Measurements from ENCODE around the gene KMT5B.

Gene KMT5B

GRCh38 chr11:68221406-68221805 is 8.3 kb upstream of the KMT5B start:
- H3K27ac ChIP-seq: peak overlapping the region in 1 of 21 experiments; percentile 22
- no peak overlapping the region for H3K4me3 ChIP-seq

DNA sequence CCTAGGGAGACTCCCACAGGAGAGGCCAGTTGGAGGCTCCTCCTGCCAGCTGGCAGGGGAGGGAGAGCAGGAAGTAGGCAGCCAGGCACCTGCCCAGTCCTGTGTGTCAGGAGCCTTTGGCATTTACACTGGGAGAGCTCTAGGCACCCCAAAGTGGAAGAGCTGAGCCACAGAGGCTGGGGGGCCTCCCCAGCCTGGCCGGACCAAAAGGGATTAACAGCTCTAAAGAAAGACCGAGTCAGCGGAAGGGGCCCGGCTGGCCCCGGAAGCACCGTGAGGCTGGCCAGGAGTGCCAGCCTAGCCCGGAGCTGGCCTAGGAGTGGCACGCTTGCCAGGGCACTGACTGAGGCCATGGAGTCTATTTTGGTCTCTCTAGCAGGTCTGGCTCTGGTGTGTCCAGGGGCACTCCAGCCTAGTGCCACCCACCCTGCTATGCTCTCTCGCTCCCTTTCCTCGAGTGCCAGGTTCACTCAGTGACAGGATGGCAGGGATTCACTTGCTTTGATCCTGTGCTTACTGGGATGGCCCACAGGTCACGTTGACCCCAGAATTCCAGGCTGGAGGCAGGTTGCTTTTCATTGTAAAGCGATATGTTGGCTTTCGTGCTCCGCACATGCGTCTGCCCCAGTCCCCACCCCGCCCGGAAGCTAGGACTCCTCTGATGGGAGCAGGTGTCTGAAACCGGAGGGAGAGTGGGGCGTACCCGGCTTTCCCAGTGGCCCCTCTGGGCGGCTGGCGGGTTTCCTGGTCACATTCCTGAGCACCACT is 3.3 kb upstream of the KMT5B start:
- Histone ChIP-seq H3K27ac (peak overlapping the region in 3 of 21 experiments; percentile 28 to 44 (median 31)), H3K4me3 (no peak overlapping the region)

DNA sequence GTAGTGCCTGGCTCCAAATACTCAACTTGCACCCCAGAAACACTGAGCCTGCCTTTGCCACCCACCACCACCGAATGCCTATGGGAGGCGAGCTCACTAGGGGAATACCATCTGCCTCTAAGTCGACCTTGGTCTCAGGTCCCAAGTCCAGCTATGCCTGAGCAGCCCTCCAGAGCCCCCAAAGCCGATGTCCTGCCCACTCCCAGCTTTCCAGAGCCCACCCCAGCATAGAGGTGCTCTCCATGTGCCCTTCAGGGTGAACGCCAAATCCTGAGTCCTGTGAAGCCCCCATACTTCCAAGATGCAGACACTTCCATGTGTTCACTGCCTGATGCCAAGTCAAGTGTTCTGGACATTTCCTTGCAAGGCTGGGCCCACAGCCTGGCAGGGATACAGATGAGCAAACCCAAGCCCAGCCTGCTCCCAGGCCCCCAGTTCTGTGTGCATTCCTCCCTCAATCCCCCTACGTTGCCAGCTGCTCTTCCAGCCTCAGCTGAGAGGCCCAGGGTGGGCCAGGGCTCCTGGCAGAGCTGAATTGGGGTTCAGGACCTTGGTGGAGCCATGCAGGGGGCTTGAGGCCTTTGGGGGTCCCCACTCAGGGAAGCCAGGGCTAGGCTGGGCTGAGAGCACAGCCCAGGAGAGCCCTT is 2.6 kb upstream of the KMT5B start:
- peak overlapping the region in 1 of 21 experiments; percentile 28 for H3K27ac ChIP-seq
- H3K4me3 ChIP-seq: no peak overlapping the region

DNA sequence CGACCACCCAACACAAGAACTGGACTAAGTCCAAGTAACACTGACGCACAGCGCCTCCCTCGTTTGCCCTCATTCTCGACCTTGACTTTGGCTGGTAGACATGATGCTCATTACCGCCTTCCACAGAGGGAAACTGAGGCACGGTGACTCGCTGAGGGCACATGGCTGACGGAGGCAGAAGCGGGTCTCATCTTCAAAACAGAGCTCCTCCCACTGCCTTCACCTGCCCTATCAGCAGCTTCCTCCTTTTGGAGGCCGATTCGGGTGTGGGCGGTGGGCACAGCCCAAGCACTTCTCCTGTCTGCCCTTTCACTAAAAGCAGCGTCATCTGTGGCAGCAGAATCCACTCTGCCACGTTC is 2.0 kb upstream of the KMT5B start:
- H3K4me3 ChIP-seq: peak overlapping the region in 1 of 7 experiments; percentile 89
- H3K27ac ChIP-seq: no peak overlapping the region

- H3K4me3 ChIP-seq: peak overlapping the region; percentile 58 to 89 (median 78)
- H3K27ac ChIP-seq: peak overlapping the region; percentile 96 to 100 (median 100)
These were observed 1.3 kb upstream of the KMT5B start for GRCh38 chr11:68214173-68215086.

GRCh38 chr11:68213555-68214172 is 568 bp upstream of the KMT5B start:
- H3K27ac ChIP-seq: peak overlapping the region; percentile 96 to 100 (median 100)
- peak overlapping the region; percentile 58 to 89 (median 78) for H3K4me3 ChIP-seq

DNA sequence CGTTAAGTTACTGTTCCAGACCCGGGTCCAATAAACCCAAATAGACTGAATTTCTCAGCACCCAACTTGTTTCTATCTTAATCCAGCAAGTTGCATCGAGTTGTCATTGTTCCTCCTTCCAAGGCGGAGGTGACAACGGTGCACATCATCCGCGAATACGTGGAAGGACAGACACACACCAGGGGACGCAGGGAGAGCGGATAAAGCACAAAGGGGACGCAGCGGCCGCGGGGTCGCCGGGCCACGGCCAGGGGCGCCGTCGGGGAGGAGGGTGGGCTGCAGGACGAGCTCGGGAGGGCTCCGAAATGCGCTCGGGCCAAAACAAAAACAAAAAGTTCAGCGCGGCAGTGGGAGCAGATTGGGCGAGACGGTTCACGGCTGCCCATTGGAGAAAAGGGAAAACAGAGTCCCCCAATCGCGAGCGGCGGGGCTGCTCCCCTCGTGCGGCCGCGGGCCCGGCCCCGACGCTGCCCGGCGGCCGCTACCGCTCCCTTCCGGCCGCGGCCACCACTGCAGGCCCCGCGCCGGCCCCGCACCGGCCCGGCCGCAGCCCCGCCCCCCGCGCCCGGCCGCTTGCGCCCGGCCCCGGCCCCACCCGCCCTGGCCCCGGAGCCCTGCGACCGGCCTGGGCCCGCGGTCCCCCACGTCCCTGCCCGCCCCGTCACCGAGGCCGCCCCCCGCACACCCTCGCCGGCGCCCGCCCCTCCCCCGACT is 518 bp downstream of the KMT5B start:
- Histone ChIP-seq H3K4me3 (peak overlapping the region; percentile 68 to 89 (median 78)), H3K27ac (peak overlapping the region; percentile 96 to 100 (median 100))

GRCh38 chr11:68211546-68211945 is 1.6 kb downstream of the KMT5B start:
- H3K4me3 ChIP-seq: peak overlapping the region in 5 of 7 experiments; percentile 68 to 89 (median 78)
- peak overlapping the region in 4 of 21 experiments; percentile 9 to 99 (median 72) for H3K27ac ChIP-seq

- H3K4me3 ChIP-seq: no peak overlapping the region
These were observed 6.9 kb downstream of the KMT5B start for GRCh38 chr11:68206211-68206610.

DNA sequence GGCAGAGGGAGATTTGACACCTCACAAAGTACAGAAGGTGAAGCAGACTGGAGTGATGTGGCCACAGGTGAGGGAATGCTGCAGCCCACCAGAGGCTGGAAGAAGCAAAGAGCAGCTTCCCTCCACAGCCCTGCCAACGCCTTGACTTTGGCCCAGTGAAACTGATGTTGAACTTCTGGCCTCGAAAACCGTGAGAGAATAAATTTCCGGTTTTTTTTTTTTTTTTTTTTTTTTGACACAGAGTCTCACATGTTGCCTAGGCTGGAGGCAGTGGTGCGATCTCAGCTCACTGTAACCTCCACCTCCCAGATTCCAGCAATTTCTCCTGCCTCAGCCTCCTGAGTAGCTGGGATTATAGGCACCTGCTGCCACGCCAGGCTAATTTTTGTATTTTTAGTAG is 8.7 kb downstream of the KMT5B start:
- H3K27ac ChIP-seq: no peak overlapping the region
- H3K4me3 ChIP-seq: no peak overlapping the region

More at GRCh38 chr11:68206211-68206610, 6.9 kb downstream of the KMT5B start:
- no peak overlapping the region for H3K27ac ChIP-seq

DNA sequence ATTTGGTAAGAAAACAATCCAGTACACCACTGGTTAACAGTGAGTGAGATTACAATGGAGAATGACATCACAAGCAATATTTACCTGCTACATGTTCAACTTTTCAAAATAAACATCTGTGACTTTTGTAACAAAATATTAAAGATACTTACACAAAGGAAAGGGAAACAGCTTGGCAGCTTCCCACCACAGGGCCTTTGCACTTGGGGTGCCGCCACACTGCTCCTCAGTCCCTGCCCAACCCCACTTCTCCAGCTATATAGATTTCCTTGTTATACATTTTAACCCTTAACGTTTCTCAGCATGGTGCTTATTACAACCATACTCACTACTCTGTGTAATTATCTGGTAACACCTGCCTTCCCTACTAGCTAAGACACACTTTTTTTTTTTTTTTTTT is 10.9 kb downstream of the KMT5B start:
- H3K27ac ChIP-seq: no peak overlapping the region

DNA sequence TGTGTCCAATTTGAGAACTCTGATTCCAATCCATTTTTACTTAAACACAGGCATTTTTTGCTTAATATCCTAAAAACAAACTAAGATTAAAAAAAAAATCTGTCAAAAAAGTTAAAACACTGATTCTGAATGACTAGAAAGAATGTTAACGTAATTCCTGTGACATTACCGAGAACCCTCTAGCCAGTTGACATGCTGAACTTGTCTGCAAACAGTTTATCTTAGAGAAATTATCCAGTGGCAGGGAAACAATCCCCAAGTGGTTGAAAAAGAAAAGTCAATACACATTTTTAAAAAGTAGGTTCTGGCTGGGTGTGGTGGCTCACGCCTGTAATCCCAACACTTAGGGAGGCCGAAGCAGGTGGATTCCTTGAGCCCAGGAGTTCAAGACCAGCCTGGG is 11.6 kb downstream of the KMT5B start:
- Histone ChIP-seq H3K4me3 (no peak overlapping the region), H3K27ac (no peak overlapping the region)

More for the DNA sequence above, 10.9 kb downstream of the KMT5B start:
- H3K4me3 ChIP-seq: no peak overlapping the region

GRCh38 chr11:68200639-68201038 is 12.5 kb downstream of the KMT5B start:
- Histone ChIP-seq H3K27ac (no peak overlapping the region), H3K4me3 (no peak overlapping the region)

- no peak overlapping the region for H3K4me3 ChIP-seq
- H3K27ac ChIP-seq: no peak overlapping the region
These were observed 13.7 kb downstream of the KMT5B start for GRCh38 chr11:68199295-68199987.

GRCh38 chr11:68196219-68196618 is 16.9 kb downstream of the KMT5B start:
- H3K27ac ChIP-seq: no peak overlapping the region
- H3K4me3 ChIP-seq: no peak overlapping the region

DNA sequence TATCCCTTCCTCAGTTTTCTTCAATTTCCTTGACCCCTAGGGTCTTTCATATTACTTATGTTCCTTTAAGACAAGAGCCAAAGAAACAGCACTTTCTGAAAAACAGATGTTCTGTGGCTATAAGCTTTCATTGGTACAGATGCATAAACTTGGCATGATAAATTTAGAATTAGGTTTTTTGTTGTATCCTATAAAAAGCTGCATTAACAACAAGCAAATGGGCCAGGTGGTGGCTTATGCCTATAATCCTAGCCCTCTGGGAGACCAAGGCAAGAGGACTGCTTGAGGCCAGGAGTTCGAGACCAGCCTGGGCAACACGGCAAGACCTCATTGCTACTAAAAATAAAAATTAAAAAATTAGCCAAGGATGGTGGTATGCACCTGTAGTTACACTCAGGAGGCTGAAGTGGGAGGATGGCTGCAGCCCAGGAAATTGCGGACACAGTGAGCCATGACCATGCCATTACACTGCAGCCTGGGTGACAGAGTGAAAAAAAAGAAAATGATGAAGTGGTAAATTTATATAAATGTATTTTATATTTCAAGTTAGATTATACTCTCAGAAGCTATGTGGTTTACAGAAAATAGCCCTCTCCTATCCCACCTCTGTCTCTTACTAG is 18.3 kb downstream of the KMT5B start:
- H3K27ac ChIP-seq: no peak overlapping the region
- no peak overlapping the region for H3K4me3 ChIP-seq

DNA sequence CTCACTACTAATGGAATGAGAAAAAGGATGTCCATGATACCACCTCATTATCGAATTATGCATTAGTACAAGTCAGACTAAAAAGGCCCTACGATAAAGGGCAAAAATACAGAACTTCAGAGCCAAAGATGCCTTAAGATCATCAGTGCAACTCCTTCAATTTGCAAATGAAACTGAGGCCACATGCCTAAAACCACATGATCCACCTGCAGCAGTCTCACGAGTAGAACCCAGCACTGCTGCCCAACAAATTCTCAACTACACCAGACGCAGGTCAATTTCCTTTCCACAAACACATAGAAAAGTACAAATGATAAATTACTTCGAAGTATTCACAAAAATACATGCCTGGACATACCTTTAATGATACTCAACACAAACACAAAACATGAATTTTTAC is 20.1 kb downstream of the KMT5B start:
- H3K4me3 ChIP-seq: no peak overlapping the region
- H3K27ac ChIP-seq: no peak overlapping the region

All from skin epidermis (tissue), 12 donors.